ENCODE measurements around the gene SMG6.

Gene SMG6

GRCh38 chr17:2177235-2177811, 126.3 kb downstream of the SMG6 start:
- H3K27ac ChIP-seq (replicated peaks; ENCODE audit: low read length) = no peak overlapping the region
- no peak overlapping the region for H2AK5ac ChIP-seq (ENCODE audit: low read depth, low read length)
- no peak overlapping the region for H3K18ac ChIP-seq (ENCODE audit: low read length)
- H3K79me1 ChIP-seq (ENCODE audit: low read depth, low read length) = peaks cover 3% of the 10 kb centered on the region
- no peak overlapping the region for H2BK15ac ChIP-seq (ENCODE audit: low read length)
- peaks cover 19 to 29% of the 10 kb centered on the region in 2 donors for H3K4me1 ChIP-seq (ENCODE audit: control insufficient read depth in 2 of 2, insufficient read depth in 1 of 2, low read depth in 1 of 2, low read length in 2 of 2)
- no peak overlapping the region for H3K4me3 ChIP-seq (ENCODE audit: low read length in 2 of 2)
- peaks cover 4 to 88% of the 10 kb centered on the region in 2 donors for H3K36me3 ChIP-seq (replicated peaks in 1 of 2; ENCODE audit: control insufficient read depth in 2 of 2, insufficient read depth in 2 of 2, low read length in 2 of 2)
- H4K8ac ChIP-seq (ENCODE audit: low read depth, low read length) = no peak overlapping the region
- no peaks in the 10 kb centered on the region for H3K9me3 ChIP-seq (replicated peaks in 1 of 2; ENCODE audit: control insufficient read depth in 2 of 2, insufficient read depth in 1 of 2, low read depth in 1 of 2, low read length in 2 of 2)
- no peak overlapping the region for H3K4ac ChIP-seq (ENCODE audit: low read length)
- H3K14ac ChIP-seq (ENCODE audit: low read length) = no peak overlapping the region
- no CpG with 5 or more reads among the region's 4 CpGs for WGBS, 2 donors (ENCODE audit: extremely low coverage in 2 of 2, insufficient read length in 2 of 2, insufficient replicate concordance in 1 of 2)
- no peak overlapping the region for H2BK12ac ChIP-seq (ENCODE audit: low read length)
- no peak overlapping the region for H4K91ac ChIP-seq (ENCODE audit: low read depth, low read length, poor library complexity)
- no peak overlapping the region for H2AFZ ChIP-seq (ENCODE audit: low read length)
- H3K9ac ChIP-seq (ENCODE audit: low read depth, low read length, poor library complexity) = no peak overlapping the region
- no peak overlapping the region for H3K23ac ChIP-seq (ENCODE audit: low read depth, low read length, poor library complexity)
- no peak overlapping the region for H3K4me2 ChIP-seq (ENCODE audit: insufficient read depth, low read length, poor library complexity, severe bottlenecking)
- DNase-seq (ENCODE audit: low spot score) = no peak
- no peak overlapping the region for H2BK120ac ChIP-seq (ENCODE audit: low read depth, low read length)
- H2BK5ac ChIP-seq (ENCODE audit: low read length) = no peak overlapping the region
- no peaks in the 10 kb centered on the region for H3K27me3 ChIP-seq (ENCODE audit: control insufficient read depth in 3 of 3, insufficient read depth in 3 of 3, low read depth in 1 of 3, low read length in 3 of 3)

GRCh38 chr17:2176499-2177169, 127.0 kb downstream of the SMG6 start:
- H2AK5ac ChIP-seq (ENCODE audit: low read depth, low read length) = no peak overlapping the region
- no peak overlapping the region for H2BK120ac ChIP-seq (ENCODE audit: low read depth, low read length)
- H3K4me1 ChIP-seq (ENCODE audit: control insufficient read depth in 2 of 2, insufficient read depth in 1 of 2, low read depth in 1 of 2, low read length in 2 of 2) = peaks cover 17 to 33% of the 10 kb centered on the region in 2 donors
- peaks cover 3% of the 10 kb centered on the region for H3K79me1 ChIP-seq (ENCODE audit: low read depth, low read length)
- H2BK12ac ChIP-seq (ENCODE audit: low read length) = no peak overlapping the region
- H2AFZ ChIP-seq (ENCODE audit: low read length) = no peak overlapping the region
- peaks cover 4 to 88% of the 10 kb centered on the region in 2 donors for H3K36me3 ChIP-seq (replicated peaks in 1 of 2; ENCODE audit: control insufficient read depth in 2 of 2, insufficient read depth in 2 of 2, low read length in 2 of 2)
- no peak overlapping the region for H3K27ac ChIP-seq (replicated peaks; ENCODE audit: low read length)
- H2BK15ac ChIP-seq (ENCODE audit: low read length) = no peak overlapping the region
- no peaks in the 10 kb centered on the region for H3K27me3 ChIP-seq (ENCODE audit: control insufficient read depth in 3 of 3, insufficient read depth in 3 of 3, low read depth in 1 of 3, low read length in 3 of 3)
- no CpG with 5 or more reads among the region's 8 CpGs for WGBS, 2 donors (ENCODE audit: extremely low coverage in 2 of 2, insufficient read length in 2 of 2, insufficient replicate concordance in 1 of 2)
- H3K4me3 ChIP-seq (ENCODE audit: low read length in 2 of 2) = no peak overlapping the region
- H4K91ac ChIP-seq (ENCODE audit: low read depth, low read length, poor library complexity) = no peak overlapping the region
- no peak overlapping the region for H4K8ac ChIP-seq (ENCODE audit: low read depth, low read length)
- no peak overlapping the region for H3K18ac ChIP-seq (ENCODE audit: low read length)
- H2BK5ac ChIP-seq (ENCODE audit: low read length) = no peak overlapping the region
- H3K23ac ChIP-seq (ENCODE audit: low read depth, low read length, poor library complexity) = no peak overlapping the region
- no peak overlapping the region for H3K4ac ChIP-seq (ENCODE audit: low read length)
- no peak for DNase-seq (ENCODE audit: low spot score)
- no peaks in the 10 kb centered on the region for H3K9me3 ChIP-seq (replicated peaks in 1 of 2; ENCODE audit: control insufficient read depth in 2 of 2, insufficient read depth in 1 of 2, low read depth in 1 of 2, low read length in 2 of 2)
- H3K9ac ChIP-seq (ENCODE audit: low read depth, low read length, poor library complexity) = no peak overlapping the region
- H3K14ac ChIP-seq (ENCODE audit: low read length) = no peak overlapping the region
- no peak overlapping the region for H3K4me2 ChIP-seq (ENCODE audit: insufficient read depth, low read length, poor library complexity, severe bottlenecking)

GRCh38 chr17:2175294-2175628, 128.3 kb downstream of the SMG6 start:
- WGBS, 2 donors (ENCODE audit: extremely low coverage in 2 of 2, insufficient read length in 2 of 2, insufficient replicate concordance in 1 of 2) = no CpG with 5 or more reads among the region's 5 CpGs
- Histone ChIP-seq H3K14ac (ENCODE audit: low read length) (no peak overlapping the region), H3K23ac (ENCODE audit: low read depth, low read length, poor library complexity) (no peak overlapping the region), H2AK5ac (ENCODE audit: low read depth, low read length) (no peak overlapping the region), H3K4me2 (ENCODE audit: insufficient read depth, low read length, poor library complexity, severe bottlenecking) (no peak overlapping the region), H4K8ac (ENCODE audit: low read depth, low read length) (no peak overlapping the region), H3K9ac (ENCODE audit: low read depth, low read length, poor library complexity) (no peak overlapping the region), H2BK15ac (ENCODE audit: low read length) (no peak overlapping the region), H3K4me1 (ENCODE audit: control insufficient read depth in 2 of 2, insufficient read depth in 1 of 2, low read depth in 1 of 2, low read length in 2 of 2) (peaks cover 11 to 31% of the 10 kb centered on the region in 2 donors), H3K18ac (ENCODE audit: low read length) (no peak overlapping the region), H3K36me3 (replicated peaks in 1 of 2; ENCODE audit: control insufficient read depth in 2 of 2, insufficient read depth in 2 of 2, low read length in 2 of 2) (peaks cover 3 to 87% of the 10 kb centered on the region in 2 donors), H2BK120ac (ENCODE audit: low read depth, low read length) (no peak overlapping the region), H3K27me3 (ENCODE audit: control insufficient read depth in 3 of 3, insufficient read depth in 3 of 3, low read depth in 1 of 3, low read length in 3 of 3) (no peaks in the 10 kb centered on the region), H2BK12ac (ENCODE audit: low read length) (no peak overlapping the region), H4K91ac (ENCODE audit: low read depth, low read length, poor library complexity) (no peak overlapping the region), H3K4me3 (ENCODE audit: low read length in 2 of 2) (no peak overlapping the region), H2BK5ac (ENCODE audit: low read length) (no peak overlapping the region), H3K27ac (replicated peaks; ENCODE audit: low read length) (no peak overlapping the region), H3K4ac (ENCODE audit: low read length) (no peak overlapping the region), H2AFZ (ENCODE audit: low read length) (no peak overlapping the region), H3K79me1 (ENCODE audit: low read depth, low read length) (peaks cover 1% of the 10 kb centered on the region), H3K9me3 (replicated peaks in 1 of 2; ENCODE audit: control insufficient read depth in 2 of 2, insufficient read depth in 1 of 2, low read depth in 1 of 2, low read length in 2 of 2) (no peaks in the 10 kb centered on the region)
- no peak for DNase-seq (ENCODE audit: low spot score)

- H3K36me3 ChIP-seq (replicated peaks in 1 of 2; ENCODE audit: control insufficient read depth in 2 of 2, insufficient read depth in 2 of 2, low read length in 2 of 2) = peaks cover 7 to 87% of the 10 kb centered on the region in 2 donors
- H3K79me1 ChIP-seq (ENCODE audit: low read depth, low read length) = no peaks in the 10 kb centered on the region
- no peak overlapping the region for H4K91ac ChIP-seq (ENCODE audit: low read depth, low read length, poor library complexity)
- H3K23ac ChIP-seq (ENCODE audit: low read depth, low read length, poor library complexity) = no peak overlapping the region
- H3K4me1 ChIP-seq (ENCODE audit: control insufficient read depth in 2 of 2, insufficient read depth in 1 of 2, low read depth in 1 of 2, low read length in 2 of 2) = peaks cover 11 to 31% of the 10 kb centered on the region in 2 donors
- no peak overlapping the region for H3K9ac ChIP-seq (ENCODE audit: low read depth, low read length, poor library complexity)
- no peaks in the 10 kb centered on the region for H3K9me3 ChIP-seq (replicated peaks in 1 of 2; ENCODE audit: control insufficient read depth in 2 of 2, insufficient read depth in 1 of 2, low read depth in 1 of 2, low read length in 2 of 2)
- no peak overlapping the region for H2BK5ac ChIP-seq (ENCODE audit: low read length)
- H3K27ac ChIP-seq (replicated peaks; ENCODE audit: low read length) = no peak overlapping the region
- H3K18ac ChIP-seq (ENCODE audit: low read length) = no peak overlapping the region
- WGBS, 2 donors (ENCODE audit: extremely low coverage in 2 of 2, insufficient read length in 2 of 2, insufficient replicate concordance in 1 of 2) = no CpG with 5 or more reads among the region's 24 CpGs
- H2BK15ac ChIP-seq (ENCODE audit: low read length) = no peak overlapping the region
- no peak overlapping the region for H2AFZ ChIP-seq (ENCODE audit: low read length)
- no peak overlapping the region for H3K14ac ChIP-seq (ENCODE audit: low read length)
- H3K4ac ChIP-seq (ENCODE audit: low read length) = no peak overlapping the region
- H2BK120ac ChIP-seq (ENCODE audit: low read depth, low read length) = no peak overlapping the region
- H3K4me2 ChIP-seq (ENCODE audit: insufficient read depth, low read length, poor library complexity, severe bottlenecking) = no peak overlapping the region
- no peak overlapping the region for H2BK12ac ChIP-seq (ENCODE audit: low read length)
- H3K4me3 ChIP-seq (ENCODE audit: low read length in 2 of 2) = peak overlapping the region in 1 of 2 donors; percentile 7
- no peak overlapping the region for H2AK5ac ChIP-seq (ENCODE audit: low read depth, low read length)
- H3K27me3 ChIP-seq (ENCODE audit: control insufficient read depth in 3 of 3, insufficient read depth in 3 of 3, low read depth in 1 of 3, low read length in 3 of 3) = no peaks in the 10 kb centered on the region
- no peak for DNase-seq (ENCODE audit: low spot score)
- H4K8ac ChIP-seq (ENCODE audit: low read depth, low read length) = no peak overlapping the region
Measured at GRCh38 chr17:2174468-2175293, 128.9 kb downstream of the SMG6 start.
